ENCODE results near the gene SAP130.
"Not testable (repeated sequence)": the region's sequence is repeated elsewhere in the genome, so short reads cannot be mapped to it uniquely, and the experiment has no call there.

Gene SAP130

GRCh38 chr2:127945281-127945680 lies 82.6 kb downstream of the SAP130 start:
- no peak for DNase-seq

GRCh38 chr2:127943186-127943585 lies 84.7 kb downstream of the SAP130 start:
- no peak for DNase-seq

DNA sequence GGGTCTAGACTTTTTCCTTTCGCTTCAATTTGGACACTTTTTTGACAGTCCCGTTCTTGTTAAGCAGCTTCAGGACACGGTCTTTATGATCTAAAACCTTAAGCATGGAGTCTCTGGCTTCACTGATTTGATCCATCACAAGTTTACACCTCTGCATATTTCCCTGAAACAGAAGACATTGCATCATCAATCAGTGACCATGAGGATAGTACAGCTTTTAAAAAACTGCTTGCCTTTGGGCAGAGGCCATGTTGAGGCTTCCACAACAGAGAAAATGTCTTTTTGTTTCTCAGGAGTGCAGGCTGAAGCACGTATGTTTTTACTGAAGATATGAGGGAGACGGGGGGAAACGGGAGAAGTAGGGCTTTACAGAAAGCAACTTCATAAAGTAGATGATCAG lies 85.9 kb downstream of the SAP130 start:
- no peak for DNase-seq

- no peak for DNase-seq
Measured at GRCh38 chr2:127941461-127941860, 86.4 kb downstream of the SAP130 start.

- DNase-seq = no peak
Measured at GRCh38 chr2:127940641-127941040, 87.2 kb downstream of the SAP130 start.

DNA sequence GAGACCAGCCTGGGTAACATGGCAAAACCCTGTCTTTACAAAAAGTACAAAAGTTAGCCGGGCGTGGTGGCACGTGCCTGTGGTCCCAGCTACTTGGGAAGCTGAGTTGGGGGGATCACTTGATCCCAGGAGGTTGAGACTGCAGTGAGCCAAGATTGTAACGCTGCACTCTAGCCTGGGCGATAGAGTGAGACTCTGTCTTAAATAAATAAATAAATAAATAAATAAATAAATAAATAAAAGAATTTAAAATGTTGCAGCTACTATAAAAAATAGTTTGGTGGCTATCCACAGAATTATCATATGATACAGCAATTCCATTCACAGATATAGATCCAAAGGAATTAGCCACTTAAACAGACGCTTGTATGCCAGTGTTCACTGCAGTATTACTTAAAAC lies 92.5 kb downstream of the SAP130 start:
- DNase-seq = no peak

DNA sequence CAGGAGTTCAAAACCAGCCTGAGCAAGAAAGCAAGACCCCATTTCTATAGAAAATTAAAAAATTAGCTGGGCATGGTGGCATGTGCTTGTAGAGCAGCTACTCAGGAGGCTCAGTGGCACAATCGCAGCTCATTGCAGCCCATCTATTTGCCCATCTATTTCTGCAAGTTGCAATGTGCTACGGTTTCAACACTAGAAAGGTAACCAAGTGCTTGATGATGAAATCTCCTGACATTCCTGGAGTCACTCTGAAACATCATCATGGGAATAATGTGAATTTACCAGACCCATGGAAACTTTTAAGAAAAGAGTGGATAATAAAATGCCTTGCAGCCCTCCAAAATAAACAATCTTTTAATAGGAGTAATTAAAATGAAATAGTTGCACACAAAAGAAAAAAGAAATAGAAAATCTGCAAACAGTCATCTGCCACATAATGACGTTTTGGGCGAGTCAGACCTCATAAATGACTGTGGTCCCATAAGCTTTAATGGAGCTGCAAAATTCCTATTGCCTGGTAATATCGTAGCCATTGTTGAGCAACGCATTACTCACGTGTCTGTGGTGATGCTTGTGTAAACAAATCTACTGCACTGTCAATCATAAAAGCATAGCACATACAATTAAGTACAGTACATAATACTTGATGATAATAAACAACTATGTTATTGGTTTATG lies 95.5 kb downstream of the SAP130 start:
- DNase-seq = no peak

- DNase-seq = no peak
Measured at GRCh38 chr2:127929449-127929848, 98.4 kb downstream of the SAP130 start.

- DNase-seq = no peak
Measured at GRCh38 chr2:127927384-127927783, 100.5 kb downstream of the SAP130 start.

GRCh38 chr2:127917916-127918315 lies 109.9 kb downstream of the SAP130 start:
- no peak for DNase-seq

DNA sequence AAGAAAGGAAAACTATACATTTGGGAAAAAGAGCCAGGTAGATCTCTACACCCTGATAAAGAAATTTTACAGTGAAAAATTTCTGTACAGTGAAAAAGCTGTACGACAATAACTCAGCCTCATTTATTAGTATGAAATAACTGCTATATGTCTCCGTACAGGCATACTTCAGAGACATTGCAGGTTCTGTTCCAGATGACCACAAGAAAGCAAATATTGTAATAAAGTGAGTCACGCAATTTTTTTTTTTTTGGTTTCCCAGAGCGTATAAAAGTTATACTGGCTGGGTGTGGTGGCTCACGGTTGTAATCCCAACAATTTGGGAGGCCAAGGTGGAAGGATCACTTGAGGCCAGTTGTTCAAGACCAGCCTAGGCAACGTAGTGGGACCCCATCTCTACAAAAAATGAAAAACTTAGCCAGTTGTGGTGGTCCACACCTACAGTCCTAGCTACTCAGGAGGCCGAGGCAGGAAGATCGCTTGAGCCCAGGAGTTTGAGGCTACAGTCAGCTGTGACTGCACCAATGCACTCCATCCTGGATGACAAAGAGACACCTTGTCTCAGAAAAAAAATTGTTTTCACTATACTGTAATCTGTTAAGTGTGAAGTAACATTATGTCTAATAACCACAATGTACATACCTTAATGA lies 113.9 kb downstream of the SAP130 start:
- DNase-seq = no peak

- no peak for DNase-seq
Measured at GRCh38 chr2:127911737-127912136, 116.1 kb downstream of the SAP130 start.

- DNase-seq = no peak
Measured at GRCh38 chr2:127910415-127910814, 117.4 kb downstream of the SAP130 start.

GRCh38 chr2:127909019-127909418 lies 118.8 kb downstream of the SAP130 start:
- no peak for DNase-seq

DNA sequence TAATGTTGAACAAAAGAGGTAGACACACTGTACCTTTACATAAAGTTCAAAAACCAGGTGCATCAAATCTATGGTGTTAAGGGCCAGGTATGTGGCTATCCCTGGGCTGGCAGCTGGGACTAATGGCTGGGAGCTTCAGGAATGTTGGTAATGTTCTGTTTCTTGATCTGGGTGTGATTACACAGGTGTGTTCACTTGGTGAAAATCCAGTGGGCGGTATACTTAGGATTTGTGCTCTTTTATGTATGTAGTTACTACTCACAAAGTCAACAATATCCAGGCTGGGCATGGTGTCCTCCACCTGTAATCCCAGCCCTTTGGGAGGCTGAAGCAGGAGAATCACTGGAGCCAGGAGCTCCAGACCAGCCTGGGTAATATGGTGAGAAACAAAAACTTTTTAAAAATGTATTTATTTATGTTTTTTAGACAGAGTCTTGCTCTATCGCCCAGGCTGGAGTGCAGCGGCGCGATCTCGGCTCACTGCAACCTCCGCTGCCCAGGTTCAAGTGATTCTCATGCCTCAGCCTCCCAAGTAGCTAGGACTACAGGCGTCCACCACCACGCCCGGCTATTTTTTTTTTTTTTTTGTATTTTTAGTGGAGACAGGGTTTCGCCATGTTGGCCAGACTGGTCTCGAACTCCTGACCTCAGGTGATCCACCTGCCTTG lies 120.0 kb downstream of the SAP130 start:
- DNase-seq = not testable (repeated sequence)

DNA sequence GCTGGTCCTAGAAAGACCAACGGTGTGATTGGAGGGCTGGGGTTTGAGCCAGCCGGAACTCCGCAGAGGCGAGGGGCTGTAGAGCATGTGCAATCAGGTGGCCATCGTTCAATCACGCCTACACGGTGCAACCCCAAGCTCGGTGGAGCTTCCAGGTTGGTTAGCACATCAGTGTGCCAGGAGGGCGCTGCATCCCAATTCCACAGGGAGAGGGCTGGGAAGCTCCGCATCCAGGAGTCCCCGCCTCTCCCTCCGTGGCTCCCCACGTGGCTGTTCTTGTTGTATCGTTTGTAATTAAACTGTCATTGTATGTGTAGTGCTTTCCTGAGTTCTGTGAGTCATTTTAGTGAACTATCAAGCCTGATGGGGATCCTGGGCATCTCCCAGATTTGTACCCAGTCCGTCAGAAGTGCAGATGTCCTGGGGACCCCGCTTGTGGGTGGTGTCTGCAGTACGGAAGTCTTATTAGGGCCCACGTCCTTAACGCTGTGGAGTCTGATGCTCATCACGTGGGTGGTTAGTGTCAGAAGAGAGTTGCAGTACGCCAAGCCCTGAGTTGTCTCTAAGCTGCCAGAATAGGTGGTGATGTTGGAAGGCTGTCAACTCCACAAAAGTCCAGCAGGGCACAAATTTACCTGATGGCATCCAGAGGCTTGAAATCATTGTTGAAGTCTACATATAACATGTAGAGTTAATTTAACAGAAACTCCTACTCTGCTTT lies 121.5 kb downstream of the SAP130 start:
- no peak for DNase-seq

DNA sequence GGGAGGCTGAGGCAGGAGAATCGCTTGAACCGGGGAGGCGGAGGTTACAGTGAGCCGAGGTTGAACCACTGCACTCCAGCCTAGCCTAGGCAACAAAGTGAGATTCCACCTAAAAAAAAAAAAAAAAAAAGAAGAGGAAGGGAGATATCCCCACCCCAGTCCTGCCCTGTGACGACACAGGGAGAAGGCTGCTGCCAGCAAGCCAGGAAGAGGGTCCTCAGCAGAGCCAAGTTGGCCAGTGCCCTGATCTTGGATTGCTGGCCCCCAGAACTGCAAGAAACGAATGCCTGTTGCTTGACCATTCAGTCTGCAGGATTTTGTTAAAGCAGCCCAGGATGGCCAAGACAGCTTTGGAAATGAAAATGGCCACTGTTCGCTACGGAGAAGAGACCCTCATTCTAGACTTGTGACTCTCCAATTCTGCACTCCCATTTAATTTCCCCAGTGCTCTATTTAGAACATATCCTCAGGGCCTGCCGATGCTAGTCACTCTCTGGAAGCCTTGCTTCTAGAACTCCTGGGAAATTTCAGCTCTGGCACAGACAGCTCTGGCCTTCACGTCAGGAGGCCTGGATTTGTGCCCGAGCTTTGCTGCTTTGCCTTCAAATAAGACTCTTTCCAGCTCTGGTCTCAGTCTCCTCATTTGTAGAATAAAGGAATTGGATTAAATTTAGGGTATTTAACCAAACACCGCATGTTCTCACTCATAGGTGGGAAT lies 126.4 kb downstream of the SAP130 start:
- DNase-seq = no peak

DNA sequence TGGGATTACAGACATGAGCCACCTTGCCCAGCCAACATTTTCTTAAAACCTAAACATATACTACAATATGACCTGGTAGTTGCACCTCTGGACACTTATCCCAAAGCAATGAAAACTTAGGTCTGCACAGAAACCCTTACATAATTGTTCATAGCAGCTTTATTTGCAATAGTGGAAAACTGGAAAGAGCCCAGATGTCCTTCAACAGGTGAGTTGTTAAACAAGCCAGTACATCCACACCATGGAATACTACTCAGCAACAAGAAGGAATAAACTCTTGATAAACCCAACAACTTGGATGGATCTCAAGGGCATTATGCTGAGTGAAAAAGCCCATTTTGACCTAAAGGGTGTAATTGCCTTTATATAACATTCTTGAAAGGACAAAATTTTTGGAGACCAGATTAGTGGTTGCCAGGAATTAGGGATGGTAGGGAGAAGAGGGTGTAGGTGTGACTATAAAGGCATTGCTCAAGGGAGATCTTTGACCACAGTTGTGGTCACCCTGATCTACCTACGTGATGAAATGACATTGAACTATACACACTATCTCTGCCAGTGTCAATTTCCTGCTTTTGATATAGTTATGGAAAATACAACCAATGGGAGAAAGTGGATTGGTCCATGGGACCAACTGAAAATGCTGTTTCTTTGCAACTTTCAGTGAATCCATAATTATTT lies 130.2 kb downstream of the SAP130 start:
- DNase-seq = no peak

DNA sequence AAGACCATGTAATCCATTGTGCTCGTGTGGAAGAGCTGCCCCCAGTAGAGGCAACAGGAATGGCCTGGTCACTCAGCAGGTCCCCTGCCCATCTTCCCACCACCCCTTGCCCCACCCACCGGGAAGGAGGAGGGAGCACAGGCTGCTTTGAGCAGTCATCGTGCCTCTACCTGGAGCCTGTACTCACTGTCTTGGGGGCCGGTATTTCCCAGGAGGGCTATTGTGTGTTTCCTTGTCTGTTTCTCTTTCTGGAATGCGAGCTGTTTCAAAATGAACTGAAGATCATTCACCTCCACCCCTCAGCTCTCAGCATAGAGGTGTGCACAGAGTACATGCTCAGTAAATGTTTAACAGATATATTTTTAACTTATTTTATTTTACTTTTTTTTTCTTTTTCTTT lies 134.4 kb downstream of the SAP130 start:
- no peak for DNase-seq

- no peak for DNase-seq
Measured at GRCh38 chr2:127893033-127893432, 134.8 kb downstream of the SAP130 start.

DNA sequence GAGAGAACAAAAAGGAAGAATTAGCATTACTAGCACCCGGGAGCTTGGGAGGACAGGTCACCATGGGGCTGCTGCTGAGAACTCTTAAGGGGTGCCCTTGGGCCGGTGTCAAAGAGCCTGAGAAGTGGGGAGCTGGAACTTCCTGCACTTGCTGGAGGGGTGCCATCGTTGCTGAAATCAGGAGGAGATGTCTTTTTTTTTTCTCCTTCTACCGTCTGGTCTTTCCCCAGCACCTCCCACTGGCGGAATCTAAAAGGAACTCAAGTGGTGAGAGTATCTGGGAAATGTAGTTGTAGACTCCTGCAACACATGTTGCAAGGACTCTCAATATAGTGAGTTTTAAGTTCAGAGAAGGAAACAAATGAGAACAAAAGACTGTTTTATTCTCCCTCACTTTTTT lies 136.0 kb downstream of the SAP130 start:
- no peak for DNase-seq

Data from NCI-H2171 treated with DMSO at 0.1 percent for 48 hours (cell line).